GM18907 (cell line): ENCODE data around the gene DNAJA3.

ENCODE experiments used
- ATAC-seq: cut with Tn5 transposase; IDR thresholded peaks from one replicate; pipeline ENCODE4 v1.9.1; 2021; ENCODE audit warnings: mild to moderate bottlenecking, moderate library complexity; ENCODE audit not compliant: unreplicated experiment

The DNAJA3 gene

DNA sequence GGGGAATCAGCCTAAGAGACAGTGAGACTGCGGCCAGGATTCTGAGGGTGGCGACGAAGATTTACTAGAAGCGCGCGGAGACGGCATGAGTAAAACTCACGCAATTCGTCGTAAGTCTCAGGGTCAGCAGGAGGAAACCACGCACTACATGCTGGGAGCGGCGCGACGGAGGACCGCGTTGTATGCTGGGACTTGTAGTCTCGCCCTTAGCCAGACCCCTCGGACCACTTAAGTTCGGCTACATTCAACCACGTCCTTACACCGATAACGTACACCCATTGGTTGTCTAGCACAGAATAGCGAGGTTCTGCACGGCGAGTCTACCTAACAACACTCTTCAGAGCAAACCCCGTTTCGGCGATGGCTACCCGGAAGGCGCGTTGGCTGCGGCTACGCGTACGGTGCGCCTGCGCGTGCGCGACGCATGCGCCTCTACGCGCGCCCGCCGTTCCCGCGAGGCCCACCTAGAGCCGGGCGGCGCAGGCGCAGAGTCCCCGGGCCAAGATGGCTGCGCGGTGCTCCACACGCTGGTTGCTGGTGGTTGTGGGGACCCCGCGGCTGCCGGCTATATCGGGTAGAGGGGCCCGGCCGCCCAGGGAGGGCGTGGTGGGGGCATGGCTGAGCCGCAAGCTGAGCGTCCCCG, at the start of gene DNAJA3:
Gene DNAJA3, plus strand, starts transcription at position 491 of the 643 bp plus-strand sequence. Its CDS starts 14 bp downstream, at position 505.
- peak; percentile 90 for ATAC-seq

DNA sequence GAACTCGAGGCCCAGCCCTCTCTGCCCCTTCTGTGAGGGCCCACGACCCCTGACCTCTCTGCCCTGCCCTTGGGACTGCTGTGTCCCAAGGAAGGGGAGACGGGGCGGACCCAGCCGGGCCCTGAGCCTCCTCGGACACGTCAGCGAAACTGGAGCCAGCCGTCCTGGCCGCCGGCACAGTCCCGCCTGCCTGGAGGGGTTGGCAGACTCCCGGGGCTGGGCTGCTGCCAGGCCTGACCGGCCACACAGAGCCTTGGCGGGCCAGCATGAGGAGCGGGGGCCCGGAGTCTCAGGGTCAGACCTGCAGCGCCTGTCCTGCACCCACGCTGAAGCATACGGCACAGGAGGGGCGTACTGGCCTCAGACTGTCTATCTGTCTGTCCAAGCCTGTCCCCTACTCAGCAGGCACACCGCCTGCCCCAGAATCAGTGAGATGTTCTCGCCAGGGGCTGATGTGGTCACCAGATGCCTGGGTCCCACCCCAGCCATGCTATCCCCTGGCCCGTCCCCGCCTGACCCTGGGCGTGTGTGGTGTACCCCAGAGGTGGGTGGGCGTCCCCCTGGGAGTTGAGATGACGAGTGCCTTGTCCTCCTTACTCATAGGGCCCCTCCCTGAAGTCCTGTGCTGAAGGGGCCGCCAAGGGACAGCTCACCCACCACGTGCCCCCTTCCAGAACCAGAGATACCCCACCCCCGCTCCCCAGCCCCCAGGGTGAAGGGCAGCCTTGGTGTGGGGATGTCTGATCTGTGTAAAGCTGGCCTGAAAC, 49.4 kb upstream of the DNAJA3 start:
- no peak for ATAC-seq

DNA sequence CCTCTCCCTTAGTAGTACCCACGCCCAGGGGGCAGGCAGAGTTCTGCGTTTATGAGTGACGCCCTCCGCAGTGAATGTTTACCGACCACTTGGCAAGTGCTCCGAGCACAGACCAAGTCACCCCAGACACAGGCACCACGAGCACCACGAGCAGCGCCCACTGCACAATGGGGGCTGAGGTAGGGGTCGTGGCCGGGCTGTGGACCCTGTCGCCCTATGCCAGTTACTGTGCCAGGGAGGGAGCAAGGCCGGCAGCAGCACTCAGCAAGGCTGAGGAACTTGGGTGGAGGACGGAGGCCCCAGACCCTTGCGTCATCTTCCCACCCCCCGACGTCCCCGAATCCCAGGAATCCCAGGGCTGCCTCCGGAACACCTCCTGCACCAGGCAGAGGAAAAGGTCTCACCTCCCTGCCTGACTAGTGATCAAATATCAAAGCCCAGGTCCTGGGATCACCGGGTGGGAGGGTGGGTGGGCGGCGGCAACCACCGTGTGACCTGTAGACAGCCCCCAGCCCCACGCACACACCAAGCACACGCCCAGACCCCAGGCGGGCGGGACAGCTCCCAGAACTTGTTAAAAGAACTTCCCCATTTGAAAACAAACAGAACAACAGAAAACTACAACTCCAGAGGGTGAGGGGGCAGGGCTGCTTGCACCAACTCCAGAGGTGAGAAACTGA, 48.6 kb upstream of the DNAJA3 start:
- ATAC-seq = no peak

DNA sequence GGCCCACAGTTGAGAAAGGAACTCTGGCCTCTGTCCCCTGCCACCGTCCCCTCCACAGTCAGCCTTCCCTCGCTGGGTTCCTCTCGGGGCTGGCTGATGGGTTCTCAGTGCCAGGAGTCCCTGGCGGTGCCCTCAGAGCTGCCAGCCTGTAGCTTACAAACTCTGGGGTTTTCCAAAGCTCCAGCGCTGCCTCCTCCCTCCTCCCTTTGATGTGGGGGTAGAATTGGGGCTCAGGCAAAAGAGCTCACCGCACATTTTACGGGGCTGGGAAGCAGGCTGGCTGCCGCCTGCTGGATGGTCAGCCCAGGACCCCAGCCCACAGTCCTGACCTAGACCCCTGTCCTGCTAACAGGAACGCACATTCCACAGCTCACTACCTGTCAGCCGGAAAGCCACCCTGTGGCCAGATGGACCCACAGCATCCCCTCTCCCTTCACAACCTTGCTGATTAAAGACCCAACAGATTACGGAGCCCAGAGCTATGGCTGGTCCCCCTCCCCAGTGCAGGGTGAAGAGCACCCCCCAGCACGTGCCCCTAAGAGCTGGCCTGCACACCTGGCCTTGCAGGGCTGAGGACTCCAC, 48.0 kb upstream of the DNAJA3 start:
- no peak for ATAC-seq

DNA sequence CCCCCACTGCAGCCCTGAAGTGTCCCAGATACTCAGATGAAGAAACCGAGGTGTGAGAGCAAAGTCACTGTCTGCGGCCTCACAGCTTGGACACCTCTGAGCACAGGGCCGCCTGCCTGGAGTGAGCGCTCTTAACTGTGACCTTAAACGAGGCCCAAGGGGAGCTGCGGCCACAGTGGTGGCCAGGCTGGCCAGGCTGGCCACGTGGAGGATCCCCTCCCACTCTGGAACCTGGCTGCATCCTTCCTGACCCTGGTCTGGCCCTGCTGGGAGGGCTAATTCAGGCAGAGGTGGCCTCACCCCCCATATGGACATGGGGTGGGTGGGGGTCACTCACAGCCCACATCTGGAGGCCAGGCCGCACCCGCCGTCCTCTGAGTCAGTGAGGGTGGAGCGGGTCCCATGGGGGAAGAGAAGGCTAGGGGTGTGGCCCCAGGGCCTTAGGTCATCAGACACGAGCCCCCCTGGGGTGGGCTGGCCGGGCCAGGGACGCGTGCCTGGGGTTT, 47.5 kb upstream of the DNAJA3 start:
- ATAC-seq = no peak

DNA sequence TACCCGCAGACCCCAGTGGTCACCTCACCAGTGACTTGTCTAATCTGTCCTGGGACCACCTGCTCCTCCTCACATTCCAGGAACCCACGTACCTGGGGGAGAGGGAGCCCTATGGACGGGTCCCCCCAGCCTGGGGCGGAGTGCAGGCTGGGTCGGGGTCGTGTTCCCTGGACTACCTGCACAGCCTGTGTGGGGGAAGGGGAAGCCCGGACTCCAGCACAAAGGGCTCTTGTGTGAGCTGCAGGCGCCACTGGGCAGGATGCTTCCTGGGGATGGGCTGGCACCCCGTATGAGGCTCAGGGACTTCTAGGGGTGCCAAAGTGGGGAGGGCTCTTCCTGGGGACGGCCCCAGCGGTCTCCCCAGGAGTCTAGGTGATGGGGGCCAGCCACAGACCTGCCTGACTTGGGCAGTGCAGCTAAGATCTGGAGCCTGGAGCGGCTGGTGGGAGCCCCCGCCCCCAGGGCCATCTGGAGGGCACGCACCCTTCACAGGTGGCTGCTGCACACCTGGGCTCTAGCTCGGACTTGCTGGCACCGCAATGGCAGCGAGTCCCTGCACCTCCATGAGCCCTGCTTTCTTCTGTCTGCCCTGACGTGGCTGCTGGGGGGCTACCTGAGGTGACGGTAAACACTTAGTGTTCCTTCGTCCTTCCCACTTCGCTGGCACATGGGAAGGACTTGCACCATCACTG, 46.5 kb upstream of the DNAJA3 start:
- ATAC-seq = no peak

DNA sequence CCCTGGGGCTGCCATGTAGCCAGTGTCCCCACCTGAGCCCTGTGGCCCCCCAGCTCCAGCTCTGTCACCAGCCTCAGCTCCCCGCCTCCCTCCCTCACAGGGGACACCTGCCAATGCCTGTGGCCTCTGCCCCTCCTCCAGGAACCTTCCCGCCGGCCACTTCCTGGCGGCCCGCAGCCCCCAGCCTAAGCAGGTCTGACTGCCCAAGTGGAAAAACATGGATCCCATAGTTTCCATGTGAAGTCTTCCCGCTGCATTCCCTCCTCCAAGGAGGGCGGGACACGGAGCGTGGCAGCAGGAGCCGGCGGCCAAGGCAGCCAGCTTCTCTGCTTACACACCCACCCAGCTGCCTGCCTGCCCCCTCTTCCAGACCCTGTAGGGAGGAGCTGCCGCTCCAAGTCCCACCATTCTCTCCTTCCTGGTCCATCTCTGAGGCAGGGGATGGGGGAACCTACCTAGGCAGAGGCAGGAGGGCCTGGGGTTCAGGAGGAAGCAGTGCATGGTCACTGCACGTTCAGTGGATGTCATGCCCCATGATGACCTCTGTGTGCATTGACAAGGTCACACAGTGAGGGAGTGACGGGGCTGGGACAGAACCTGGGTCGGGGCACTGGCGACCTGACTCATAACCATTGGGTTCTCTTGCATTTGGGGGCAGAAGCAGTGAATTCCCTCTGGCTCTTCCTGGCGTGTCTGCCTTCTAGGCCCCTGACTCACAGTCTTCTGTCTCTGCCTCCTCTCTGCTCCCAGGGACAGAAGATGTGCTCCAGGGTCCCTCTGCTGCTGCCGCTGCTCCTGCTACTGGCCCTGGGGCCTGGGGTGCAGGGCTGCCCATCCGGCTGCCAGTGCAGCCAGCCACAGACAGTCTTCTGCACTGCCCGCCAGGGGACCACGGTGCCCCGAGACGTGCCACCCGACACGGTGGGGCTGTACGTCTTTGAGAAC, 45.3 kb upstream of the DNAJA3 start:
- ATAC-seq = no peak

DNA sequence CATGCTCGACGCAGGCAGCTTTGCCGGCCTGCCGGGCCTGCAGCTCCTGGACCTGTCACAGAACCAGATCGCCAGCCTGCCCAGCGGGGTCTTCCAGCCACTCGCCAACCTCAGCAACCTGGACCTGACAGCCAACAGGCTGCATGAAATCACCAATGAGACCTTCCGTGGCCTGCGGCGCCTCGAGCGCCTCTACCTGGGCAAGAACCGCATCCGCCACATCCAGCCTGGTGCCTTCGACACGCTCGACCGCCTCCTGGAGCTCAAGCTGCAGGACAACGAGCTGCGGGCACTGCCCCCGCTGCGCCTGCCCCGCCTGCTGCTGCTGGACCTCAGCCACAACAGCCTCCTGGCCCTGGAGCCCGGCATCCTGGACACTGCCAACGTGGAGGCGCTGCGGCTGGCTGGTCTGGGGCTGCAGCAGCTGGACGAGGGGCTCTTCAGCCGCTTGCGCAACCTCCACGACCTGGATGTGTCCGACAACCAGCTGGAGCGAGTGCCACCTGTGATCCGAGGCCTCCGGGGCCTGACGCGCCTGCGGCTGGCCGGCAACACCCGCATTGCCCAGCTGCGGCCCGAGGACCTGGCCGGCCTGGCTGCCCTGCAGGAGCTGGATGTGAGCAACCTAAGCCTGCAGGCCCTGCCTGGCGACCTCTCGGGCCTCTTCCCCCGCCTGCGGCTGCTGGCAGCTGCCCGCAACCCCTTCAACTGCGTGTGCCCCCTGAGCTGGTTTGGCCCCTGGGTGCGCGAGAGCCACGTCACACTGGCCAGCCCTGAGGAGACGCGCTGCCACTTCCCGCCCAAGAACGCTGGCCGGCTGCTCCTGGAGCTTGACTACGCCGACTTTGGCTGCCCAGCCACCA, 44.4 kb upstream of the DNAJA3 start:
- ATAC-seq = no peak

DNA sequence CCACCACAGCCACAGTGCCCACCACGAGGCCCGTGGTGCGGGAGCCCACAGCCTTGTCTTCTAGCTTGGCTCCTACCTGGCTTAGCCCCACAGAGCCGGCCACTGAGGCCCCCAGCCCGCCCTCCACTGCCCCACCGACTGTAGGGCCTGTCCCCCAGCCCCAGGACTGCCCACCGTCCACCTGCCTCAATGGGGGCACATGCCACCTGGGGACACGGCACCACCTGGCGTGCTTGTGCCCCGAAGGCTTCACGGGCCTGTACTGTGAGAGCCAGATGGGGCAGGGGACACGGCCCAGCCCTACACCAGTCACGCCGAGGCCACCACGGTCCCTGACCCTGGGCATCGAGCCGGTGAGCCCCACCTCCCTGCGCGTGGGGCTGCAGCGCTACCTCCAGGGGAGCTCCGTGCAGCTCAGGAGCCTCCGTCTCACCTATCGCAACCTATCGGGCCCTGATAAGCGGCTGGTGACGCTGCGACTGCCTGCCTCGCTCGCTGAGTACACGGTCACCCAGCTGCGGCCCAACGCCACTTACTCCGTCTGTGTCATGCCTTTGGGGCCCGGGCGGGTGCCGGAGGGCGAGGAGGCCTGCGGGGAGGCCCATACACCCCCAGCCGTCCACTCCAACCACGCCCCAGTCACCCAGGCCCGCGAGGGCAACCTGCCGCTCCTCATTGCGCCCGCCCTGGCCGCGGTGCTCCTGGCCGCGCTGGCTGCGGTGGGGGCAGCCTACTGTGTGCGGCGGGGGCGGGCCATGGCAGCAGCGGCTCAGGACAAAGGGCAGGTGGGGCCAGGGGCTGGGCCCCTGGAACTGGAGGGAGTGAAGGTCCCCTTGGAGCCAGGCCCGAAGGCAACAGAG, 43.5 kb upstream of the DNAJA3 start:
- ATAC-seq = no peak

DNA sequence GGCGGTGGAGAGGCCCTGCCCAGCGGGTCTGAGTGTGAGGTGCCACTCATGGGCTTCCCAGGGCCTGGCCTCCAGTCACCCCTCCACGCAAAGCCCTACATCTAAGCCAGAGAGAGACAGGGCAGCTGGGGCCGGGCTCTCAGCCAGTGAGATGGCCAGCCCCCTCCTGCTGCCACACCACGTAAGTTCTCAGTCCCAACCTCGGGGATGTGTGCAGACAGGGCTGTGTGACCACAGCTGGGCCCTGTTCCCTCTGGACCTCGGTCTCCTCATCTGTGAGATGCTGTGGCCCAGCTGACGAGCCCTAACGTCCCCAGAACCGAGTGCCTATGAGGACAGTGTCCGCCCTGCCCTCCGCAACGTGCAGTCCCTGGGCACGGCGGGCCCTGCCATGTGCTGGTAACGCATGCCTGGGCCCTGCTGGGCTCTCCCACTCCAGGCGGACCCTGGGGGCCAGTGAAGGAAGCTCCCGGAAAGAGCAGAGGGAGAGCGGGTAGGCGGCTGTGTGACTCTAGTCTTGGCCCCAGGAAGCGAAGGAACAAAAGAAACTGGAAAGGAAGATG, 42.8 kb upstream of the DNAJA3 start:
- ATAC-seq = no peak

DNA sequence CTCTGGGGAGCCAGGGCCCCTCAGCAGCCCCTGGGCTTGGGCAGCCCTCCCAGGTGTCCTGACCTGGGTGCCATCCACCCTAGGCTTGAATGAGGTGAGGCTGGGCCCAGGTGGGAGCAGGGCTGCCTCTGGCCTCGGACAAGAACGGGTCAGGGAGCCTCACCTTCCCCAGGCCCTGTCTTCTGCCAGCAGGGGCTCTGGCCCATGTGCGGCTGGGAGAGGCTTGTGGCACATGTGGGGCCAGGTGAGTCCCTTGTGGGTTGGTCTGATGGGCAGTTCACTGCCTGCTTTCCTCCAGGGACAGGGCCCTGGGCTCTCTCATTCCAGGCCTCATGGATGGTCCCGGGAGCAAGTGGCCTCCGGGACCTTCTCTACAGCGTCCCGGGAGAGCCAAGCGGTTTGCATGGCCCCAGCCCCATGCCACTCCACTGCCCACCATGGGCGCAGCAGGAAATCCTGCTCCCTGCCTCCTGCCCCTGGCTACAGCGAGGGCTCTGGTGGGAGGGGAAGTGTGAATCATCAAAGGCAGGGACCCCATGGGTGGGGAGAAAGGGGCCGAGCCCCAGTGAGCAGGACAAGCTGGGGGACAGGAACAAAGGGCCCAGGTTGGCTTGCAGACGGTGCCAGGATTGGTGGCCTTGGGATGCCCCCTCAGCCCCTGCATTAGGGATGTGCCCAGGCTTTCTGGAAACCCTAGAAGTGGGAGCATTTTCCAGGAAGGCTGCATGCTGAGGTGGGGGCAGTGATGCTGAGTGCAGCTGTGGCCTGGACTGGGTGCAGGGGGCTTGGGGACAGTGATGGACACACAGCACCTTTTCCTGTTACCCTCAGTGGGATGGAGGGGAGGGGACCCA, 41.9 kb upstream of the DNAJA3 start:
- ATAC-seq = no peak

DNA sequence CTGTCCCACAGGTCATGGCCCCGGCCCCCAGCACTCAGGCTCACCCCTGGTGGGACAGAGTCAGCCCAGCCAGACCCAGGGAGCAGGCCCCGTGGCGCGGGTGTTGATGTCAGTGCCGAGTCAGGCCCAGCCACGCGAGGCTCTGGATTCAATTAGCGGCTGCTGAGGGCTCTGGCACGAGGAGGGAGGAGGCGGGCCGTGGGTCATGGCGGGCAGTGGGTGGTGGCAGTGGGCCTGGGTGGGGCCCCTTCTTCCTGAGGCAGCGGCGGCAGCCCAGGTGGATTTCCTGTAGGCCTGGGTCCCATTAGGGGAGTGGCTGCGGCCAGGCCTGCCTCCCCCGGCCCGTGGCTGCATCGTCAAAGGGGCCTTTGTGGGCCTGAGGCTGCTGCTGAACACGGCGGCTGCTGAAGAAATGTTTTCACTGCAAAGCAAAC, 41.1 kb upstream of the DNAJA3 start:
- ATAC-seq = no peak

DNA sequence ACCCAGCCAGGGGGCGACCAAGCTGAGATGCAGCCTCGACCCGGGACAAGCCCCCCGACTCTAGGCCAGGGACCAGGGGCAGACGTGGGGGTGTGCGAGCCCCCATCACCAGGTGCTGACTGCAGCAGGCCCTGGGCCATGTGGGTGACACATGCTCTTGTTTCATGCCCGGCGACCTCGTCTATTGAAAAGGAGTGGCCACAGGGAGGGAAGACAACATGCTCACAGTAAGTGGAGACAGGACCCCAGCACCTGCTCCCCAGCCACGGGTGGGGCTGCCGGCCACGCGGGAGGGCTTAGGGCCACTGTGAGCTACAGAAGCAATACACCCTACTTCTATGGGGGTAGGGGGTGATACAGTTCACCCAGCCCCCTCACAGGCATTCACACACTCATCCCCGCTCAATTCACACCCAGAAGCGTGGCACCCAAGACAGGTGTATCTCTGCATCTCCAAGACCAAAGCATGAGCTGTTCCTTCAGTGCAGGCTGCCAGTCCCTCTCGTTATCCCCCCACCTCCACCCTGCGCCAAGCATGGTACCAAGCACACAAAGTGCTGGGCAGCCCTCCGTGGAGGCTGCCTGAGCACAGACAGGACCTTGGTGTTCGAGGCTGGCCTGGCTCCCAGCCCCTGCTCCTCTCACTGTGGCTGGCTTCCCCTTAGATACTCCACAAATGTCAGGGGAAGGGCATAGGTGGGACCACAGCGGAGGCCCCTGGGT, 40.4 kb upstream of the DNAJA3 start:
- ATAC-seq = no peak

DNA sequence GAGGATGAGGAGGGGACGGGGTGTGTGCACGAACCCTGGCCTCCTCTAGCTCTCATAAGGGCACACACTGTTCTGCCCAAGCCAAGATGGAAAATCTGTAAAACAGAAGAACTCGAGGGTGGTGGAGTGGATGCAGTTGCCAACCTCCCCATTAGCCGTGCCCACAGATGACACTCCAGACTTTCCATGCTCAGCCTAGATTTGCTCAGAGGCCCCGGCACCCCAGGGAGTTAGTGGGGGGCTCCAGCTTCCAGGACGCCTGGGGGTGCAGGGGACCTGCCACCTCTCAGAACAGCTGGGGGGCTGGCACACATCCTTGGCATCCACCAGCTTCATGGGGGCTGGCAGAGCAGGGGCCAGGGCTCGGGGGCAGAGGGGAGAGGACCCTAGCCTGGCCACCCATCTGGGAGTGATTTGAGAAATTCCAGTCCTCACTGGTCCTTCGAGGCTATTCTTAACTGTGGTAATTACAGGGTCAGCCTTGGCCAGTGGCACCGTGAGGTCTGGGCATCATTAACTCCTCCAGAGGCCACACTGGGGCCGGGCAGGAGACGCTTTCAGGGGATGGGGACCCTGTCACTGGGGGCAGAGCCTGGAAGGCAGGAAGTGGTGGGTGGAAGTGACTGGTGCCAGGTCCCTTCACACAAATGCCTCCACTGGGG, 39.7 kb upstream of the DNAJA3 start:
- no peak for ATAC-seq

DNA sequence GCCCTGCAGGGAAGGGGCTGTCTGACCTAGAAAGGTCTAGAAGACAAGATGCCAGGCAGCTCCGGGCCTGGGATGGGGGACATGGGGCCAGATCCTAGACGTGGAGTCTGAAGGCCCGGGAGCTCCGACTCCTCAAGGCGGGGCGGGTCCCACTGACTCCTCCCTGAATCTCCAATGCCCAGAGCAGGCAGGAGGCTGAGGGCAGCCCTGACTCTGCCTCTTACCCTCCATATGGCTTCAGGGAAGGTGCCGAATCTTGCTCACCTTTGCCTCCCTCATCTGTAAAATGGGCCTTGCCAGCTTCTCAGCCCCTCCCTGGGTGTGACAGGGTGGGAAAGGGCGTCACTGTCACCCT, 39.2 kb upstream of the DNAJA3 start:
- ATAC-seq = no peak
